ENCODE data around the gene CLDN3. TPM values are rescaled to one million over a fixed set of nuclear protein-coding genes. Genes with fewer than 3 reads are reported as not detected.

CLDN3 gene
- total and polyA plus RNA-seq, 10 of the 15 experiments (the other 5 are each of a cell fraction or from before 2014, with no cell fraction given), result 0.05 TPM; not detected in 9

GRCh38 chr7:73768641-73769480 is 1.2 kb downstream of the CLDN3 start:
- H3K9ac ChIP-seq (ENCODE audit: control insufficient read depth, insufficient read depth, low read length), result no peak overlapping the region
- SMC1A ChIA-PET (ENCODE audit: uncharacterized antibody, unreplicated experiment), result no interaction called here
- TF ChIP-seq, protein P1, sequence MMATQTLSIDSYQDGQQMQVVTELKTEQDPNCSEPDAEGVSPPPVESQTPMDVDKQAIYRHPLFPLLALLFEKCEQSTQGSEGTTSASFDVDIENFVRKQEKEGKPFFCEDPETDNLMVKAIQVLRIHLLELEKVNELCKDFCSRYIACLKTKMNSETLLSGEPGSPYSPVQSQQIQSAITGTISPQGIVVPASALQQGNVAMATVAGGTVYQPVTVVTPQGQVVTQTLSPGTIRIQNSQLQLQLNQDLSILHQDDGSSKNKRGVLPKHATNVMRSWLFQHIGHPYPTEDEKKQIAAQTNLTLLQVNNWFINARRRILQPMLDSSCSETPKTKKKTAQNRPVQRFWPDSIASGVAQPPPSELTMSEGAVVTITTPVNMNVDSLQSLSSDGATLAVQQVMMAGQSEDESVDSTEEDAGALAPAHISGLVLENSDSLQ (IDR thresholded peaks at IDR 0.05), result no peak
- TF ChIP-seq ZZZ3 (IDR thresholded peaks at IDR 0.05; ENCODE audit: control insufficient read depth, insufficient read length, low read depth) (no peak), ESRRA (IDR thresholded peaks at IDR 0.05; ENCODE audit: low read length) (no peak), JUNB (IDR thresholded peaks at IDR 0.05) (no peak), ZNF217 (IDR thresholded peaks at IDR 0.05) (no peak), NR2F1 (conservative IDR thresholded peaks at IDR 0.05) (no peak), IKZF2 (IDR thresholded peaks at IDR 0.05) (no peak), SPI1 (IDR thresholded peaks at IDR 0.05; ENCODE audit: borderline replicate concordance, insufficient read depth, low read depth, low read length) (no peak), BCL11A (IDR thresholded peaks at IDR 0.05; ENCODE audit: low read depth, low read length) (no peak), POU2F2 (IDR thresholded peaks at IDR 0.05; ENCODE audit: borderline replicate concordance, low read depth, low read length) (no peak), NKRF (conservative IDR thresholded peaks at IDR 0.05) (no peak), KDM1A (IDR thresholded peaks at IDR 0.05; ENCODE audit: borderline replicate concordance) (no peak), RFX5 (IDR thresholded peaks at IDR 0.05; ENCODE audit: low read depth, low read length) (no peak), POLR2AphosphoS2 (IDR thresholded peaks at IDR 0.05; ENCODE audit: low read depth, low read length) (no peak), KLF5 (IDR thresholded peaks at IDR 0.05; ENCODE audit: partially characterized antibody) (no peak), FOS (IDR thresholded peaks at IDR 0.05; ENCODE audit: borderline replicate concordance, extremely low read depth, insufficient read length) (no peak), PAX5 (IDR thresholded peaks at IDR 0.05; ENCODE audit: borderline replicate concordance, low read depth, low read length) (no peak)
- TF ChIP-seq, protein P2, sequence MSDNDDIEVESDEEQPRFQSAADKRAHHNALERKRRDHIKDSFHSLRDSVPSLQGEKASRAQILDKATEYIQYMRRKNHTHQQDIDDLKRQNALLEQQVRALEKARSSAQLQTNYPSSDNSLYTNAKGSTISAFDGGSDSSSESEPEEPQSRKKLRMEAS (IDR thresholded peaks at IDR 0.05; ENCODE audit: low read depth, low read length), result no peak

More at GRCh38 chr7:73768641-73769480, 1.2 kb downstream of the CLDN3 start:
- WGBS (ENCODE audit: insufficient coverage, insufficient replicate concordance, low lambda C conversion rate, missing lambda C conversion rate), result 45% methylated on average over 43 of the region's 53 CpGs
- Histone ChIP-seq H4K20me1 (ENCODE audit: control insufficient read depth, insufficient read depth) (no peaks in the 10 kb centered on the region), H3K27me3 (replicated peaks in 1 of 2; ENCODE audit: control insufficient read depth in 2 of 2, insufficient read depth in 2 of 2, low read length in 1 of 2) (peaks cover 0 to 2% of the 10 kb centered on the region in 2 experiments; a peak in 1 of 4 replicates), H2AFZ (ENCODE audit: control insufficient read depth, low read depth, low read length) (no peak overlapping the region), H3K9me3 (replicated peaks; ENCODE audit: control insufficient read depth, insufficient read depth, low read length) (no peaks in the 10 kb centered on the region), H3K4me3 (no peak overlapping the region), H3K36me3 (ENCODE audit: control insufficient read depth in 2 of 2, insufficient read depth in 2 of 2, low read length in 1 of 2) (no peaks in the 10 kb centered on the region), H3K4me2 (ENCODE audit: control insufficient read depth, insufficient read depth) (no peak overlapping the region), H3K79me2 (ENCODE audit: control insufficient read depth, insufficient read depth, low read length) (no peaks in the 10 kb centered on the region), H3K4me1 (ENCODE audit: control insufficient read depth, insufficient read depth, low read length) (no peaks in the 10 kb centered on the region), H3K27ac (ENCODE audit: control insufficient read depth, insufficient read depth) (no peak overlapping the region)
- ChIA-PET CTCF (no interaction called here), POLR2A (no interaction called here), RAD21 (ENCODE audit: unreplicated experiment) (no interaction called here)
- FAIRE-seq (no peak), DNase-seq (ENCODE audit: low read depth, low spot score) (no peak), ATAC-seq (no peak)
- in situ Hi-C loops (cut with MboI), result no loop called here
- no TSS peak for BruUV-seq (replicated peaks)
- intact Hi-C loops (cut with micrococcal nuclease; ENCODE audit: unreplicated experiment), result no loop called here

Data from GM12878 (cell line).